ENCODE data around the gene VOPP1.

VOPP1 gene

DNA sequence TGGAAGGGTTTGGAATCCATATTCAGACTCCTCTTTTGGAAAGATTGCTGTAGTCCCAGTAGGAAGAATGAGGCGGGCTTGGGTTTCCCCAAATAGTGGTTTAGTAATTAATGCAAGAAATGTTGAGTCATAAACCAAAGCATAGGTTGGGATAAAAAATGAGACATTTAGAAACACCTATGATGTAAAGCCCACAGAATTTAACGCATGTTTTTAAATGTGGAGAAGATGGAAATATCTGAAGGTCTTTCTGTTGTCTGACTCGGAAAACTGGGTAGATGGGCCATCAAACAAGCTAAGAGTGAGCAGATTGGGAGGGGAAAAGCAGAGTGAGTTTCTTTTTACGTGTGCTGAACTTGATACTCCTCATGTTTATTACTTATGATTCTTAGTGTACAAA, 145.0 kb downstream of the VOPP1 start:
- no peak for DNase-seq

DNA sequence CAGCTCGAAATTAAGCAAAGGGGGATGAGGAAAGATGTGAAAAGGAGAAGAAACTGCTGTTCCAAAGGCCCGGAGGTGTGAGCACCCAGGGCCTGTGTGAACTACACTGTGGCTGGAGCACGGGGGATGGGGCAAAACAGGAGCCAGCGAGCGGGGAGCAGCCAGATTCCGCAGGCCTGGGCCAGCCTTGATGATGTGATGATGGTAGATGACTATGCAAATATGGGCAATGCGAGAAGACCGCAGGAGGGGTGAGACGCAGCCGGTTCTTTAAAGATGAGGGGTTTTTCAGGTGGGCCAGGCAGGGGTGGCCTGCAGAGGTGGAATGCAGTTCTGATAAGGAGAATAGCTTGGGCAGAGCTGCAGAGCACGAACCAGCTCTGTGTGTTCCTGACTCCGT, 145.6 kb downstream of the VOPP1 start:
- no peak for DNase-seq

DNA sequence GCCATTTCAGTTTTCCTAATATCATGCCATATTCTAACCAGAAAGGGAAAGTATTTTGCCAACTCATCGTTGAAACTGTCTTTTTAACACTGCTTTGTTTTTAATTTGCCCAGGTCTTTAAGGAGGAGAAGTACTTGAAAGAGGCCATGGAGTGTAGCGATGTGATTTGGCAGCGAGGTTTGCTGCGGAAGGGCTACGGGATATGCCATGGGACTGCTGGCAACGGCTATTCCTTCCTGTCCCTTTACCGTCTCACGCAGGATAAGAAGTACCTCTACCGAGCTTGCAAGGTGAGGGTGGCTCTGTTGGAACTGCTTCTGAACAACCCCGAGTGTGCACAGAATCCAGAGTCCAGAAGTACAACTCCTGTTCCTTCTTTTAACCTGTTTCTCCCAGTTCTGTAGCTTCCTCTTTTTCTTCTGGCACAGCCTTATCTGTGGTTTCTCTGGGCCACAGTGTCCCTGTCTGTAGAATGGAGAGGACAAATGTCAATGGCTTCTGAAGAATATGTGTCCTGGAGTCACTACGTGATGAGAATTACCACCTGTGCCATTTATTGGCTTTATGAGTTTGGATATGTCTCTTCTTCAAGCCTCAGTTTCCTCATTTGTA, 147.1 kb downstream of the VOPP1 start:
- DNase-seq = no peak

DNA sequence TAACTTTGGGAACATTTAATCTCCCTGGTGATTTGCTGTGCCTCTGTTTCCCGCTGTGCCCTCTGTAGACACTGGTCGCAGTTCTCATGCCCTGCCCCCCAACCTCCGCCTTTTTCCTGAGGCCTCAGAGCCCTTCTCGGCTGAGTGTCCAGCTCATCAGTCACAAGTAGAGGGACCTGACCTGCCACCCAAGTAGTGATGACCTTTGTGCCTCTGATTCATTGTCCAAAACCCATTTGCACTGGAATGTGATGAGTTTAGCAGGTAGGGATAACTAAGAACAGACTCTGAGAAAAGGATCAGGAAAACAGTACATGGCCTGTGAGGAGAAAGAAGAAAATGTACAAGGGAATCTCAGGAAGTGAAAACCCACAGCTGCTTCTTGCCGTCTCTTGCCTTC, 148.4 kb downstream of the VOPP1 start:
- DNase-seq = no peak

GRCh38 chr7:55423277-55423711, 149.0 kb downstream of the VOPP1 start:
- DNase-seq = no peak
